GM21423 (cell line): Measurements from ENCODE around the gene KIAA1614.
"Not testable (repeated sequence)": the region's sequence is repeated elsewhere in the genome, so short reads cannot be mapped to it uniquely, and the experiment has no call there.

Experiments
- ATAC-seq: cut with Tn5 transposase; IDR thresholded peaks from one replicate; pipeline ENCODE4 v1.9.1; 2021; ENCODE audit warnings: mild to moderate bottlenecking, moderate library complexity; ENCODE audit not compliant: unreplicated experiment

Gene KIAA1614

GRCh38 chr1:180954005-180954800 is 41.5 kb downstream of the KIAA1614 start:
- ATAC-seq = peak; percentile 60

- no peak for ATAC-seq
Observed at GRCh38 chr1:180954801-180955165, 42.1 kb downstream of the KIAA1614 start.

- no peak for ATAC-seq
Observed at GRCh38 chr1:180956028-180956640, 43.4 kb downstream of the KIAA1614 start.

DNA sequence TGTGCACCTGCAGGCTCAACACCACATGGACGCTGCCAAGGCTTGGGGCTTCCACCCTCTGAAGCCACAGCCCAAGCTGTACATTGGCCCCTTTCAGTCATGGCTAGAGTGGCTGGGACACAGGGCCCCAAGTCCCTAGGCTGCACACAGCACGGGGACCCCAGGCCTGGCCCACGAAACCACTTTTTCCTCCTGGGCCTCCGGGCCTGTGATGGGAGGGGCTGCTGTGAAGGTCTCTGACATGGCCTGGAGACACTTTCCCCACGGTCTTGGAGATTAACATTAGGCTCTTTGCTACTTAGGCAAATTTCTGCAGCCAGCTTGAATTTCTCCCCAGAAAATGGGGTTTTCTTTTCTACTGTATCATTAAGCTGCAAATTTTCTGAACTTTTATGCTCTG is 46.9 kb downstream of the KIAA1614 start:
- not testable (repeated sequence) for ATAC-seq

DNA sequence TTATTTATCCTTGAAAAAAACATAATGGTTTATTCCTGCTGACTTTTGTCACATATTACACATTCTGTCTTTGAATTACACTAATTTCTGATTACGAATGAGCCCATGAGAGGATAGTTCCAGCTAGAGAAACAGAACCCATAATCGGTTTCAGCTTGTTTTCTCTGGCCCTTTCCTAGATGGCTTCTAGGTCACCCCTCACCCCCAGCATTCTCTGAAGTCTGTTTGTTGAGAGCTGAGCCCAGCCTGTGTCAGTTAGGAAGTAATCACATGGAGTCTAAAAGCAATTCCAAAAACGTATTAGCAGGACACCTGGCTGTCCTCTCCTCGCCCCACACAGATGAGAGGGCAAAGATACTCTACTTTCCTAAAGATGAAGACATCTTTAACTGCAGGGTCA is 48.9 kb downstream of the KIAA1614 start:
- no peak for ATAC-seq

DNA sequence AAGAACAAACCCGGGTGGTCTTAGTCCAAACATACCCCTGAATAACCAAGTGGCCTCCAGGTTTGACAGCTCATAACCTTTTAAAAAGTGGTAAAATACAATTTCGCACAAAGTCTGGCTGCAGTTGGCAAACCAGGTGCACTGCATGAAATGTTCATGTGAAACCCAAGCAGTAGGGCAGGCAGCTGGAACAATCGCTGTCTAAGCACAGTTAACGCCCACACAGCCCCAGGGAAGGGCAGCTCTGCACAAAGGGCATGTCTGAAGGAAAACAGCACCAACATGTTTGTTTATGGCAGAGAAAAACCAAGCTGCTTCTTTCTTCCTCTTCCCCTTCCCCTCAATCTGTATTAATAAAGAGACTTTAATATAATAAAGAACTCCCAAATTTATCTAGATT is 49.5 kb downstream of the KIAA1614 start:
- no peak for ATAC-seq

GRCh38 chr1:180964056-180964455 is 51.4 kb downstream of the KIAA1614 start:
- no peak for ATAC-seq

- ATAC-seq = no peak
Observed at GRCh38 chr1:180964595-180964994, 51.9 kb downstream of the KIAA1614 start.

DNA sequence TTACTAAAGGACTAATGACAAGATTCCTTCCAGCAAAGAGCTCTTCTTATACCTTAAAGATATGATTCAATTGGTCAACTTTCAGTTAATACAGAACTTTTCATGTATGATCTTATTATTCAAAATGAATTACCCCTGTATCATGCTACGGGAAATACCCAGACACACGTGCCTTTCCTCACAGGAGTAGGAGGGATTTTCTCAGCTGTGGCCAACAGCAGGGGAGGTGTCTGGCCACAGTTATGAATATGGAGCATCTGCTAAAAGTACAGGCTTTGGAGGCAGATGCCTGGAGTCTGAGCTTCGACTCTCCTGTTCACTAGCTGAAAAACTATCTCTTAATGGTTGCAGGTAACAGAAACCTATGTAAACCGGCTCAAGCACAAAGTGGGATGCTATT is 53.6 kb downstream of the KIAA1614 start:
- no peak for ATAC-seq

DNA sequence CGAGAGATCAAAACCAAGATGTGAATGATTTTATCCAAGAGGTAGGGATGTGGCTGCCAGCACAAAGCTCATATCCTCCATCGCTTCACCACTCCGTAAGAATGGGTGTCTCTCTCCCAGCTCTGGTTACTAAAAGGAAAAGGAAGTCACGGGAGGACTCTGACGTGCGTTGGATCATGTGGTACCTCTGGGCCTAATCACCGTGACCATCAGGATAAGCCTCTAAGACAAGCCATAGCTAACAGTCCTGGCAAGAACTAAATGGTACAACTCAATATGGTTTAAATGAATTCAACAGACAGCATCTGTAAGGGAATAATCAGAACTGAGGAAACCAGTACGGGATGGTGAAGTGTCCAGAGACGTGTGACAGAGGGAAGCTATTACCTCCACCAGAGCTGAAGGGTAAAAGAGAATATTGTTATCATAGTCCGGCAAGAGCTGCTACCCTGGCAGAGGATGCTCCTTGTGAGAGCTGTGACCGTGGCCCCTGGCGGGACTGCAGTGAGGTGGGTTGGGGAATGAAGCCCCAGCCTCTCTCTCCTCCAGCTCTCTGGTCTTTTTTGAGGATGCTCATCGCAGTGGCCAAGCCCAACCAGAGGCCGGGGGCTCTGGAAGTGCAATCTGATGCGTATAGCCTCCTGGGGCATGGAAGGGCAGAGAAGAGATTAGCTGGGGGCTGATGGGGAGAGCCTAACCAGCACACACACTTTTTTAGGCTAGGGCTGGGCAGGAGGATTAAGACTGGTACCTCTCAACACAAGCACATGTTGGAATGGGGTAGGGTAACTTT is 54.2 kb downstream of the KIAA1614 start:
- no peak for ATAC-seq

GRCh38 chr1:180967558-180967957 is 54.9 kb downstream of the KIAA1614 start:
- no peak for ATAC-seq

GRCh38 chr1:180968834-180969233 is 56.1 kb downstream of the KIAA1614 start:
- not testable (repeated sequence) for ATAC-seq

DNA sequence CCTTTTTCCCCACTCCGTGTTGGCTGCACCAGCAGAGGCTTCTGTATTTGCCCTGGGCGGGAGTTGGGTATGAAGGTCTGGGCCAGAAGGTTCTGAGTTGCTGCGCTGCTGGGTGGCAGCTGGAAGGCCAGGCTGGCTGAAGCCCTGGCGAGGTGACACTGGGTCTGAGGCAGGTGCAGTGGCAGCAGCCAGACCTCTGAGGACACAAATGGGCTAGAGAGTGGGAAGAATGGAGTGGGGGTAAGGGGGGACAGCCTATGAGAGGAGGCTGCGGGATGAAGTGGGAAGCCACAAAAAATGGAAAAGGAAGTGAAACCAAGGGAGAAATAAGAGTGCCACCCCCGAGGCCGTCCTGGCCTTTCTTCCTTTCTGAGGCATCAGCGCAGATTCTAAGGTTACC is 56.7 kb downstream of the KIAA1614 start:
- ATAC-seq = no peak

- no peak for ATAC-seq
Observed at GRCh38 chr1:180970333-180971079, 57.8 kb downstream of the KIAA1614 start.

DNA sequence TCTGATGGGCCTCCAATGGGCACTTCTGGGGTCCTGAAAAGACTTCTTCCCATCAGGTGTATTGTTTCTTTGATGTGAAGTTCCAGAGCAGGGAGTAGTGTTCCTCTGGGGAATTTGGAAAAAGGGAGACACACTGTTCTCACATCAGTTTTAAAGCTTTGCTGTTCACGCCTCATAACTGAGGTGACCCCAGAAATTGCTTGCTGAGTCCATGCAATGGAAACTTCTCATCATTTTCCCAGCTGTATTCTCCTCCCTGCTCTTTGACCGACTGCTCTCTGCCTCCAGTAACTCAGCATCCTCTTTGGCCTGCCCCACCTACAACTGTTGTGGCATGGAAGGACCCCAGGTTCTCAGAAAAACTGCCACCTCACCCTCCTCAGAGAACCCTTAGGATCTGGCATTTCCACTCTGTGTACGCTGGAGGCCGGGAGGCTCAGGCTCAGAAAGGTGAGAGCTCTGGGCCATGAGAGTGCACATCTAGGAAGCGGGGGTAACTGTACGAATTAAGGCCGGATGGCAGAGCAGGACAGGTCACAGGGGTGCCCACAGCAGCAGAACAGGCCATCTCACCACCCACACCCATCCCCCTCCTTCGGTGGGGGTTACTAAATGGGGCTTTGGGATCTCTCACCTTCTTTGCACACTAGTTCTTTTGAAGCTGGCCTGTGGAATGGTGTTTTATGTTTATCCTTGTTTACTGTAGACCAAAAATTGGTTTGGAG is 58.7 kb downstream of the KIAA1614 start:
- no peak for ATAC-seq

DNA sequence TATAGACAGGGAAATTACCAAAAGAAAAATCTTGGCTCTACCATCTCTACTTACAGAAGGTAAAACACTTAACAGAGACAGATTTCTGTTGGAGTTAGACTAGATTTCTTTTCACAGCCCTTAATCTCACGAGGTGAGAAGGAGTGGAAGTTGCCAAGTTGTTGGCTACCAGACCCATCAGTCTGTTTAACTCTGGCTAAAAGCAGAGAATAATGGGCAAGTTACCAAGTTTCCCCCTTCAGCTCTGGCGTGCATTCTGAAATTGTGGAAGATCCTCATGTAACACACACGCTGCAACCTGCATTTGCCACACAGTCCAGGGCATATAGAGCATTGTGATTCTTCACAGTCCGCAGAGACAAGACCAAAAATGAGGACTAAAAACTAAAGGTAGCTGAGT is 60.7 kb downstream of the KIAA1614 start:
- no peak for ATAC-seq

DNA sequence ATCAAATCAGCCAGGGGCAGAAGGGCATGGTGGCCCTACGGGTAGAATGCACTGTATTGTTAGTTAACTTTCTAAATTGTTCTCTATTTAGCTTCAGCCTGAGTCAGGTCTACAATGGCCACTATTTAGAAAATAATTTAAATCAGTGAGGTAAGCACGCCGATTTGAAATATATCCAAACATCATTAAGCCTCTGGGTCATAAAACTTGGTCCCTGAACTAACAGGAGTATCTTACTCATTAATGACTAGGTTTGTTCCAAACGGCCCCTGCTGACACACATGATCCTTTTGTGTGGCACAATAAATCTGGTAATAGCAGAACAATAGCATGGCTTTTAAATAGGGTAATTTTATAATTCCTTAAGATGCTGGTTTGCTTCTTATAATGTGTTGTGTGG is 61.5 kb downstream of the KIAA1614 start:
- ATAC-seq = no peak

- ATAC-seq = no peak
Observed at GRCh38 chr1:180975551-180975950, 62.9 kb downstream of the KIAA1614 start.

GRCh38 chr1:180976191-180976590 is 63.5 kb downstream of the KIAA1614 start:
- ATAC-seq = no peak

DNA sequence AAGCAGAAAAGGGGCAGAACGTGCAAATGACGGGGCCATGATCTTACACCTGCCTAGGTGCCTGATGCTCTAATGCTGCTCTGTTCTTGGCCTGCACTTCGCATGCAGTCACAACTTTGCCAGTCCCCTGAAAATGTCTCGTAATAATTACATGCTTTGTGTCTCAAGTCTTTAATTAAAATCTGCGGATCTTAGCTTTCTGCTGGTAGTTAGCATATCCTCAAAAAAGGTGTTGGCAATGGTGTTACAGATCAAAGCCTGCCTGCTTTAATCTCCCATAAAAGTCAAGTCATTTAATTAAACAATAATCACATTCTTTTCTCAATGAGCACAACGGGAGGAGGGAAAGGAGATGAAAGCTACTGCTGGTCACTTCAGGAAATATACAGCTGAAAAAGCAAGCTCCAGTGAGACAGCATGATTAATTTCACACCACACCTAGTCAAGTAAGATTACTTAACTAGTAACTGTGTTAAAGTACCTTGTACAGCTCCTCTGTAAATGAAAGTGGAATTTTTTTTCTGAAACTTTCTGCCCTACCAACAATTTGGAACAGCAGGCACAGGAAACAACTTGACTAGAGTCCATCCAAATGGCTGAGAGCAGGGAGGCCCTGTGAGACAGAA is 64.1 kb downstream of the KIAA1614 start:
- no peak for ATAC-seq
